Natural killer cell (primary cell): ENCODE results near the gene TMEM109. TPM values are rescaled to one million over a fixed set of nuclear protein-coding genes. Genes with fewer than 3 reads are reported as not detected.

ENCODE experiments used
- ATAC-seq, 3 donors: fragments of 150-1000 bp in 2 of 3; fragments of 200-7000 bp in 1 of 3; cut with Tn5 transposase; 1 replicate in 1 of 3; 2 replicates in 2 of 3; pipeline ENCODE4 v1.10.0; 2021; ENCODE audit warnings: mild to moderate bottlenecking in 2 of 3, moderate library complexity in 2 of 3
- DNase-seq, 2 donors: peaks; one replicate each; pipeline versions ENCODE4 v3.0.0 to v3.0.0-alpha.2; 2013 to 2021; ENCODE audit warnings: mixed read lengths in 1 of 2
- H3K27ac ChIP-seq: one replicate; pipeline ENCODE4 v1.5.1; 2013; ENCODE audit warnings: mild to moderate bottlenecking, low read length
- H3K27me3 ChIP-seq: one replicate; pipeline ENCODE4 v1.6.1; 2013; ENCODE audit warnings: low read length; ENCODE audit not compliant: control insufficient read depth, insufficient read depth
- H3K36me3 ChIP-seq: one replicate; pipeline ENCODE4 v1.6.1; 2013; ENCODE audit warnings: low read length; ENCODE audit not compliant: control insufficient read depth, insufficient read depth
- H3K4me1 ChIP-seq: one replicate; pipeline ENCODE4 v1.6.1; 2013; ENCODE audit warnings: low read length; ENCODE audit not compliant: control insufficient read depth, insufficient read depth
- H3K4me3 ChIP-seq: one replicate; pipeline ENCODE4 v1.5.1; 2013; ENCODE audit warnings: low read length
- H3K9me3 ChIP-seq: one replicate; pipeline ENCODE4 v1.6.1; 2013; ENCODE audit warnings: low read length; ENCODE audit not compliant: control insufficient read depth, insufficient read depth
- H3K27ac Mint-ChIP-seq, 2 donors: one replicate each; pipeline ENCODE4 v1.8.0; 2022; ENCODE audit warnings: mild to moderate bottlenecking in 2 of 2, mixed read lengths in 2 of 2, moderate library complexity in 1 of 2
- H3K27me3 Mint-ChIP-seq, 2 donors: one replicate each; pipeline ENCODE4 v1.8.0; 2022; ENCODE audit warnings: low read depth in 2 of 2, mixed read lengths in 2 of 2
- H3K36me3 Mint-ChIP-seq: one replicate; pipeline ENCODE4 v1.8.0; 2022; ENCODE audit warnings: mixed read lengths
- H3K4me1 Mint-ChIP-seq, 2 donors: one replicate each; pipeline ENCODE4 v1.8.0; 2022; ENCODE audit warnings: mixed read lengths in 2 of 2
- H3K4me3 Mint-ChIP-seq: one replicate; pipeline ENCODE4 v1.8.0; 2022; ENCODE audit warnings: mild to moderate bottlenecking, moderate library complexity, mixed read lengths
- H3K9me3 Mint-ChIP-seq, 2 donors: one replicate each; pipeline ENCODE4 v1.8.0; 2022; ENCODE audit warnings: mixed read lengths in 2 of 2
- WGBS: methylation state at CpG from one replicate; pipeline ENCODE4 v1.1.7; 2013; ENCODE audit warnings: missing lambda C conversion rate; ENCODE audit not compliant: insufficient coverage; 5-methylcytosine and 5-hydroxymethylcytosine counted together
- intact Hi-C: fragments of 100-400 bp; cut with micrococcal nuclease; formaldehyde crosslinking; loops from one replicate; pipeline ENCODE4 v1.14.2; 2022
- total RNA-seq, 4 donors: library from RNA; stranded (reverse); fragments of 120-200 nt in 1 of 4; gene quantifications; one replicate each; pipeline versions ENCODE4 v1.2.3 to v1.2.4, GENCODE V29; 2013 to 2022
- TF ChIP-seq, protein P1 (sequence below): fragments of 200-600 bp; IDR thresholded peaks from one replicate; pipeline ENCODE4 v1.8.0; 2022; ENCODE audit warnings: antibody characterized with exemption

The TMEM109 gene
- total RNA-seq, 3 donors from 2014 or later (not counting 1 experiment from before 2014, with no cell fraction given), result 89.3 to 102 (median 96.8) TPM

DNA sequence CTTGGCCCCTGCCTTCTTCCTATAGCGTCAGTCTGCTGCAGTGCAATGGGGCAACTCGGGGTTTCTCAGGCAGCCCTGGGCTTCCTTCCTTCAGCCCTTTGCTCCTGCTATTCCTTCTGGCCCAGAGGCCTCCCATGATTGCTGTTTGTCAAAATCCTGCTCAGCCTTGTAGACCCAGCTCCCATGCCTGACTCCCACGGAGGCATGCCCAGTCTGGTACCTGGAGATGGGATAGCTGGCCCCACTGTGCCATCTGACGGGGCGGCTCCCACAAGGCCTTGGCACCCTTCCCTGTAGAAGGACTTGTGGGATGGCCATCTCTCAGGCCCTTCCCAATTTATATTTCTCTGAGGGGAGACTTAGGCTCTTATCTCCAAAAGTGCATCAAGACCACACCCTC lies 56.9 kb downstream of the TMEM109 start:
- intact Hi-C loops, result loop anchor here (1.0 to 2.0 kb wide), 2 partner anchors 158 to 216 kb away; no protein-coding TSS in a partner anchor
- WGBS, result 86% methylated on average over 5 of the region's 5 CpGs
- Mint-ChIP-seq H3K27ac (peak overlapping the region; percentile 71 to 81), H3K4me1 (peaks cover 30 to 43% of the 10 kb centered on the region in 2 donors), H3K27me3 (peaks cover 0 to 11% of the 10 kb centered on the region in 2 donors), H3K9me3 (no peaks in the 10 kb centered on the region), H3K4me3 (peak overlapping the region; percentile 89), H3K36me3 (no peaks in the 10 kb centered on the region)
- no peaks in the 10 kb centered on the region for H3K27me3 ChIP-seq
- H3K4me3 ChIP-seq, result no peak overlapping the region
- peaks cover 42% of the 10 kb centered on the region for H3K4me1 ChIP-seq
- H3K27ac ChIP-seq, result no peak overlapping the region
- DNase-seq (peak in 1 of 2 donors; percentile 36), ATAC-seq (no peak)
- H3K9me3 ChIP-seq, result no peaks in the 10 kb centered on the region
- TF ChIP-seq, protein P1, sequence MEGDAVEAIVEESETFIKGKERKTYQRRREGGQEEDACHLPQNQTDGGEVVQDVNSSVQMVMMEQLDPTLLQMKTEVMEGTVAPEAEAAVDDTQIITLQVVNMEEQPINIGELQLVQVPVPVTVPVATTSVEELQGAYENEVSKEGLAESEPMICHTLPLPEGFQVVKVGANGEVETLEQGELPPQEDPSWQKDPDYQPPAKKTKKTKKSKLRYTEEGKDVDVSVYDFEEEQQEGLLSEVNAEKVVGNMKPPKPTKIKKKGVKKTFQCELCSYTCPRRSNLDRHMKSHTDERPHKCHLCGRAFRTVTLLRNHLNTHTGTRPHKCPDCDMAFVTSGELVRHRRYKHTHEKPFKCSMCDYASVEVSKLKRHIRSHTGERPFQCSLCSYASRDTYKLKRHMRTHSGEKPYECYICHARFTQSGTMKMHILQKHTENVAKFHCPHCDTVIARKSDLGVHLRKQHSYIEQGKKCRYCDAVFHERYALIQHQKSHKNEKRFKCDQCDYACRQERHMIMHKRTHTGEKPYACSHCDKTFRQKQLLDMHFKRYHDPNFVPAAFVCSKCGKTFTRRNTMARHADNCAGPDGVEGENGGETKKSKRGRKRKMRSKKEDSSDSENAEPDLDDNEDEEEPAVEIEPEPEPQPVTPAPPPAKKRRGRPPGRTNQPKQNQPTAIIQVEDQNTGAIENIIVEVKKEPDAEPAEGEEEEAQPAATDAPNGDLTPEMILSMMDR, result no peak
- no peaks in the 10 kb centered on the region for H3K36me3 ChIP-seq

DNA sequence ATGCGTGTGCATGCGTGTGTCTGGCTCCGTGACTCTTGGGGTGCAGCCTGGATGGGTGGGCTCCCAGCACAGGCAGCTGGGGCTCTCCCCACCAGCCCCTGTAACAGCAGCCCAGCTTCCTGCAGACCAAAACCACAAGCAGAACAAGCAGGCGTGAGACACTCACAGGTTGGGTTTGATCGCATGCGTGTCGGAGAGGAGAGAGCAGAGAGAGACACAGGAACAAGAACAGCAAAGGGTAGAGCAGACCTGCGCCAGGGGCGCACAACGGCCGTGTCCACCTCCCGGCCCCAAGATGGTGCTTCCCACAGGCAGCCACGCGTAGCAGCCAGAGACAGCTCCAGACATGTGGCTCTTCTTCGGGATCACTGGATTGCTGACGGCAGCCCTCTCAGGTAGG lies 57.6 kb downstream of the TMEM109 start, which contains the start of gene CD6:
CD6 (plus strand) TSS at position 161 of the 400 bp plus-strand sequence; CDS start at position 347, 186 bp downstream.
- Mint-ChIP-seq H3K27me3 (peaks cover 0 to 7% of the 10 kb centered on the region in 2 donors), H3K4me1 (peaks cover 30 to 47% of the 10 kb centered on the region in 2 donors), H3K36me3 (no peaks in the 10 kb centered on the region), H3K4me3 (peak within 1 kb of the TSS; percentile 89), H3K27ac (peak within 1 kb of the TSS; percentile 71 to 81), H3K9me3 (no peaks in the 10 kb centered on the region)
- TF ChIP-seq, protein P1, result no peak
- Histone ChIP-seq H3K4me3 (peak within 1 kb of the TSS; percentile 55), H3K9me3 (no peaks in the 10 kb centered on the region), H3K36me3 (no peaks in the 10 kb centered on the region), H3K4me1 (peaks cover 43% of the 10 kb centered on the region), H3K27ac (peak within 1 kb of the TSS; percentile 62), H3K27me3 (no peaks in the 10 kb centered on the region)
- intact Hi-C loops, result loop anchor here (2.0 kb wide), 1 partner anchor 215 kb away; no protein-coding TSS in a partner anchor
- peak; percentile 72 to 88 (median 76) for ATAC-seq
- peak; percentile 38 to 88 for DNase-seq
- 12% methylated on average over 16 of the region's 16 CpGs for WGBS

DNA sequence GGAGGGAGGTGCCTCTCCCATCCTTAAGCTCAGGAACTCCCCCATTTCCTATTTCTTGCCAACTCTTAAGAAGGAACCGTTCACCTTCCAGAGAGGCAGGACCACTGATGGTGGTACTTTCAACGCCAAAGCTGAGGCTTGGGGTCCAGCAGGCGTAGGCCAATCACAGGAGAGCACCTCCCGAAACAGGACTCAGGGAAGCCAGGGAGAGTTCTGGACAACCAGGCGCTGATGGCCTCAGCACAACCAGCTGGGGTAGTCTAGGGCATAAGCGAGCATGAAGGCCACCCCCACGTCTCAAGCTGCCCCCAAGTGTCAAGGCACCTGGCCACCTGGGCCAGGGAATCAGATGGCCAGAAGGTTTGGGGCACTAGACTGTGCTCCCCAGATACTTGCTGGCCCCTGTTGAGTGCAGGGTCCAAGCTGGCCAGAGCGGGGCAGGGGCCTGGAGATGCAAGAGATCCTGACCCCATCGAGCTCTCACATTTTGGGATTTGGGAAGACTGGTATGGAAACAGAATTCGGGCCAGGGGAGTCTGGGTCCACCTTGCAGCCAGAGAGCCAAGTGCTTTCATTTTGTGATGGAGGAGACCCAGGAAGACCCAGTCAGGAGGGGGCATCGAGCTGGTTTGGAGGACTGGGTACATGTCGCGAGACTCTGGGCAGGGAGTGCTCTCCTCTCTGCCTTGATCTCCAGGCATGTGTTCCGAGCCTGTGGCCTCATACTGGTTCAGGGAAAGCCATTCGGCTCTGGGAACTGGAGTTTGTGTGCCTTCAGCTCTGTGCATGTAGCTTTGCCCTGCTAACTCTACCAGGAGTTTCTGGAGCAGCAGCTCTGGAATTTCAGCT lies 58.4 kb downstream of the TMEM109 start:
- H3K27me3 ChIP-seq, result no peaks in the 10 kb centered on the region
- Mint-ChIP-seq H3K4me1 (peaks cover 35 to 55% of the 10 kb centered on the region in 2 donors), H3K4me3 (peak overlapping the region; percentile 89), H3K36me3 (no peaks in the 10 kb centered on the region), H3K27ac (peak overlapping the region; percentile 71 to 81), H3K9me3 (no peaks in the 10 kb centered on the region), H3K27me3 (peaks cover 0 to 7% of the 10 kb centered on the region in 2 donors)
- TF ChIP-seq, protein P1, result no peak
- H3K4me3 ChIP-seq, result peak overlapping the region; percentile 55
- no peaks in the 10 kb centered on the region for H3K36me3 ChIP-seq
- intact Hi-C loops, result no loop called here
- ATAC-seq (no peak), DNase-seq (peak in 1 of 2 donors; percentile 65)
- WGBS, result 68% methylated on average over 15 of the region's 15 CpGs
- H3K27ac ChIP-seq, result peak overlapping the region; percentile 62
- peaks cover 51% of the 10 kb centered on the region for H3K4me1 ChIP-seq
- H3K9me3 ChIP-seq, result no peaks in the 10 kb centered on the region

Other genes starting within 250 kb of the TMEM109 start
- gene MS4A8, start 214.5 kb upstream of the TMEM109 start, total RNA-seq, result not detected
- gene MS4A18, start 189.4 kb upstream of the TMEM109 start, total RNA-seq, result not detected
- gene MS4A15, start 157.3 kb upstream of the TMEM109 start, total RNA-seq, result not detected
- not detected for gene MS4A10, start 128.8 kb upstream of the TMEM109 start, total RNA-seq
- gene CCDC86, start 72.0 kb upstream of the TMEM109 start, total RNA-seq, result 10 to 100 TPM; 10.6 to 12.5 (median 10.7) TPM
- 10 to 100 TPM in 1 of 3 donors, 1 to 10 TPM in 1, under 1 TPM in 1; 0.66 to 12.4 (median 1.7) TPM for gene PTGDR2, start 58.2 kb upstream of the TMEM109 start, total RNA-seq
- gene ZP1, start 46.6 kb upstream of the TMEM109 start, total RNA-seq, result under 1 TPM in 1 of 3 donors, not detected in 2; 0.35 TPM
- 10 to 100 TPM; 61.0 to 69.7 (median 67.5) TPM for gene PRPF19, start 7.6 kb upstream of the TMEM109 start, total RNA-seq
- not detected for gene TMEM132A, start 10.3 kb downstream of the TMEM109 start, total RNA-seq
- gene SLC15A3, start 38.0 kb downstream of the TMEM109 start, total RNA-seq, result 10 to 100 TPM; 11.6 to 26.5 (median 20.1) TPM
- gene CD6, start 57.5 kb downstream of the TMEM109 start, total RNA-seq, result 100 to 1,000 TPM in 1 of 3 donors, 10 to 100 TPM in 2; 18.9 to 111 (median 85.6) TPM
- 10 to 100 TPM in 1 of 3 donors, 1 to 10 TPM in 2; 1.2 to 17.7 (median 7.9) TPM for gene CD5, start 188.3 kb downstream of the TMEM109 start, total RNA-seq
- 1 to 10 TPM; 6.4 to 6.9 (median 6.5) TPM for gene VPS37C, start 247.3 kb downstream of the TMEM109 start, total RNA-seq